Keratinocyte (primary cell): ENCODE results near the gene SNX11. TPM values are rescaled to one million over a fixed set of nuclear protein-coding genes. Genes with fewer than 3 reads are reported as not detected.

Source experiments
- DNase-seq: peaks from one replicate; pipeline ENCODE4 v3.0.0-alpha.2; 2011; ENCODE audit warnings: low read depth, missing footprints, low spot score
- FAIRE-seq: peaks from 2 replicates; lab custom pipeline; 2011; peaks lifted over from hg19 to GRCh38; lab: Jason Lieb, UNC
- H2AFZ ChIP-seq: 2 replicates; pipeline ENCODE4 v1.6.0; 2012; ENCODE audit warnings: low read length, control low read depth, inconsistent platforms; ENCODE audit not compliant: control insufficient read depth
- H3K27ac ChIP-seq: 2 replicates; pipeline ENCODE4 v1.5.1; 2011; ENCODE audit warnings: low read length; ENCODE audit not compliant: control insufficient read depth, insufficient read depth
- H3K27me3 ChIP-seq: 3 replicates; pipeline ENCODE4 v1.6.0; 2011; ENCODE audit warnings: low read length; ENCODE audit not compliant: control insufficient read depth, insufficient read depth; ENCODE audit errors: extremely low read depth
- H3K36me3 ChIP-seq, 2 experiments: 2 replicates in 1 of 2; 3 replicates in 1 of 2; pipeline ENCODE4 v1.5.1; 2011; ENCODE audit warnings: low read length in 2 of 2, mild to moderate bottlenecking in 1 of 2; ENCODE audit not compliant: control insufficient read depth in 2 of 2, insufficient read depth in 2 of 2; ENCODE audit errors: extremely low read depth in 1 of 2
- H3K4me1 ChIP-seq: 3 replicates; pipeline ENCODE4 v1.5.1; 2011; ENCODE audit warnings: low read length; ENCODE audit not compliant: control insufficient read depth, insufficient read depth; ENCODE audit errors: extremely low read depth
- H3K4me2 ChIP-seq: 3 replicates; pipeline ENCODE4 v1.6.0; 2011; ENCODE audit warnings: low read depth, low read length; ENCODE audit not compliant: control insufficient read depth, insufficient read depth; ENCODE audit errors: extremely low read depth
- H3K4me3 ChIP-seq, 3 experiments: fragments of 200-600 bp in 1 of 3; sonication (generic) in 1 of 3; 2 replicates in 2 of 3; 3 replicates in 1 of 3; pipeline ENCODE4 v1.5.1; 2011 to 2016; ENCODE audit warnings: low read length in 3 of 3, mild to moderate bottlenecking in 3 of 3, control low read depth in 2 of 3, inconsistent platforms in 1 of 3, low read depth in 1 of 3, mixed read lengths in 1 of 3, mixed run types in 1 of 3, moderate library complexity in 1 of 3; ENCODE audit not compliant: control insufficient read depth in 2 of 3, insufficient read depth in 2 of 3; ENCODE audit errors: extremely low read depth in 1 of 3
- H3K79me2 ChIP-seq: 2 replicates; pipeline ENCODE4 v1.6.0; 2012; ENCODE audit warnings: low read length; ENCODE audit not compliant: control insufficient read depth, insufficient read depth
- H3K9ac ChIP-seq: 3 replicates; pipeline ENCODE4 v1.6.0; 2011; ENCODE audit warnings: low read length; ENCODE audit not compliant: control insufficient read depth, insufficient read depth; ENCODE audit errors: extremely low read depth
- H3K9me1 ChIP-seq: 3 replicates; pipeline ENCODE4 v1.6.0; 2011; ENCODE audit warnings: low read length; ENCODE audit not compliant: control insufficient read depth, insufficient read depth; ENCODE audit errors: extremely low read depth
- H3K9me3 ChIP-seq: 2 replicates; pipeline ENCODE4 v1.5.1; 2012; ENCODE audit warnings: low read depth, low read length; ENCODE audit not compliant: control insufficient read depth
- H4K20me1 ChIP-seq: 3 replicates; pipeline ENCODE4 v1.6.0; 2011; ENCODE audit warnings: low read length; ENCODE audit not compliant: control insufficient read depth, insufficient read depth; ENCODE audit errors: extremely low read depth
- CTCF ChIP-seq, 3 experiments: IDR thresholded peaks in 1 of 3; conservative IDR thresholded peaks in 1 of 3; optimal IDR thresholded peaks in 1 of 3; 2 replicates in 2 of 3; 3 replicates in 1 of 3; pipeline versions ENCODE3 to v1.5.1; 2011; ENCODE audit warnings: low read length in 3 of 3, mild to moderate bottlenecking in 3 of 3, moderate library complexity in 2 of 3, control low read depth in 1 of 3, inconsistent platforms in 1 of 3; ENCODE audit not compliant: insufficient read depth in 2 of 3; ENCODE audit errors: extremely low read depth in 1 of 3
- EZH2 ChIP-seq: IDR thresholded peaks from one replicate; pipeline ENCODE4 v1.6.1; 2012; ENCODE audit warnings: inconsistent platforms, mild to moderate bottlenecking, low read length, moderate library complexity
- dilution Hi-C: fragments of 300-500 bp; cut with MboI; formaldehyde crosslinking; loops from one replicate; pipeline ENCODE4 v1.7.0; 2020; ENCODE audit warnings: low sequenced_read_pairs; ENCODE audit not compliant: extremely low pct_ligation_motif_present
- polyA plus RNA-seq, 5 experiments: library from polyadenylated mRNA; depleted of rRNA in 3 of 5; stranded (reverse) in 3 of 5; stranded (forward) in 1 of 5; unstranded in 1 of 5; fragments of >200 nt; gene quantifications; 1 replicate in 1 of 5; 2 replicates in 3 of 5; 3 replicates in 1 of 5; pipeline versions ENCODE4 v1.2.1 to v1.2.3, GENCODE V29; 2011 to 2012; ENCODE audit warnings: missing spikeins in 2 of 5, low read depth in 1 of 5, low replicate concordance in 1 of 5
- small RNA-seq, 3 experiments: library from RNA; depleted of rRNA; stranded (forward); fragments of <200 nt; gene quantifications; one replicate each; pipeline ENCODE3, GENCODE V24; 2012; ENCODE audit warnings: low read depth in 3 of 3, low replicate concordance in 1 of 3; ENCODE audit not compliant: insufficient read length in 3 of 3

Gene SNX11
- polyA plus RNA-seq, 1 donor (not counting 4 experiments of a cell fraction or from before 2014, with no cell fraction given), result 21.0 TPM

GRCh38 chr17:48163809-48164208 lies 56.2 kb downstream of the SNX11 start:
- no peak for DNase-seq
- no peaks in the 10 kb centered on the region for H3K9me3 ChIP-seq
- no peaks in the 10 kb centered on the region for H4K20me1 ChIP-seq
- no peak overlapping the region for H3K9ac ChIP-seq
- H3K36me3 ChIP-seq, result no peaks in the 10 kb centered on the region
- no peak overlapping the region for H2AFZ ChIP-seq
- no peaks in the 10 kb centered on the region for H3K79me2 ChIP-seq
- H3K4me1 ChIP-seq, result peaks cover 2% of the 10 kb centered on the region
- no peak overlapping the region for H3K27ac ChIP-seq
- no peaks in the 10 kb centered on the region for H3K9me1 ChIP-seq
- FAIRE-seq, result no peak
- no peak overlapping the region for H3K4me3 ChIP-seq
- no peak for TF ChIP-seq EZH2
- peak in 1 of 3 experiments; percentile 8 for TF ChIP-seq CTCF (optimal IDR thresholded peaks at IDR 0.05 in 1 of 3, IDR thresholded peaks at IDR 0.05 in 1 of 3, conservative IDR thresholded peaks at IDR 0.05 in 1 of 3; ENCODE audit: extremely low read depth in 1 of 3, insufficient read depth in 2 of 3, low read length in 3 of 3)
- peaks cover 19% of the 10 kb centered on the region for H3K27me3 ChIP-seq
- dilution Hi-C loops, result no loop called here
- no peak overlapping the region for H3K4me2 ChIP-seq

- no peak overlapping the region for H3K4me3 ChIP-seq
- H3K36me3 ChIP-seq, result no peaks in the 10 kb centered on the region
- no peaks in the 10 kb centered on the region for H3K4me1 ChIP-seq
- dilution Hi-C loops, result no loop called here
- H3K9me3 ChIP-seq, result no peaks in the 10 kb centered on the region
- H3K27me3 ChIP-seq, result peaks cover 22% of the 10 kb centered on the region
- H3K9ac ChIP-seq, result no peak overlapping the region
- no peak for FAIRE-seq
- no peaks in the 10 kb centered on the region for H3K79me2 ChIP-seq
- no peak for DNase-seq
- no peak overlapping the region for H3K27ac ChIP-seq
- no peak overlapping the region for H3K4me2 ChIP-seq
- TF ChIP-seq EZH2, result no peak
- TF ChIP-seq CTCF (optimal IDR thresholded peaks at IDR 0.05 in 1 of 3, IDR thresholded peaks at IDR 0.05 in 1 of 3, conservative IDR thresholded peaks at IDR 0.05 in 1 of 3; ENCODE audit: extremely low read depth in 1 of 3, insufficient read depth in 2 of 3, low read length in 3 of 3), result no peak
- no peaks in the 10 kb centered on the region for H3K9me1 ChIP-seq
- H4K20me1 ChIP-seq, result no peaks in the 10 kb centered on the region
- no peak overlapping the region for H2AFZ ChIP-seq
These were observed 62.4 kb downstream of the SNX11 start for GRCh38 chr17:48169926-48170325.

Small RNAs within 50 kb of the gene (small RNA-seq; reads per million reads assigned to genes)
- 0 reads per million in 3 experiments for gene AC004477.2
- 0 reads per million in 3 experiments for gene MIR1203
- 0 reads per million in 3 experiments for gene RNU6-1201P

Other genes starting within 250 kb of the SNX11 start
- 1.4 to 3.9 TPM (median 2.1 TPM) in 3 replicates for gene SP2, start 211.5 kb upstream of the SNX11 start, polyA plus RNA-seq
- gene PNPO, start 166.2 kb upstream of the SNX11 start, polyA plus RNA-seq, result 35.5 to 71.9 TPM (median 41.1 TPM) in 3 replicates
- gene PRR15L, start 149.9 kb upstream of the SNX11 start, polyA plus RNA-seq, result 0.06 to 0.24 TPM (median 0.16 TPM) in 3 replicates
- 62.7 to 79.4 TPM (median 63.9 TPM) in 3 replicates for gene CDK5RAP3, start 136.7 kb upstream of the SNX11 start, polyA plus RNA-seq
- 11.1 to 18.0 TPM (median 12.5 TPM) in 3 replicates for gene COPZ2, start 70.0 kb upstream of the SNX11 start, polyA plus RNA-seq
- 169 to 284 TPM (median 208 TPM) in 3 replicates for gene NFE2L1, start 59.4 kb upstream of the SNX11 start, polyA plus RNA-seq
- gene CBX1, start 6.3 kb upstream of the SNX11 start, polyA plus RNA-seq, result 20.7 to 49.4 TPM (median 42.3 TPM) in 3 replicates